K562 (cell line): ENCODE data around the gene MAGIX. TPM values are rescaled to one million over a fixed set of nuclear protein-coding genes. Genes with fewer than 3 reads are reported as not detected.

Experiments used
- BDP1 ChIP-seq: IDR thresholded peaks from 3 replicates; pipeline ENCODE4 v1.6.1; 2011; ENCODE audit not compliant: insufficient read length, insufficient read depth
- CREM ChIP-seq: IDR thresholded peaks from 2 replicates; pipeline ENCODE4 v1.6.1; 2014; ENCODE audit warnings: antibody characterized with exemption, low read depth
- DDX20 ChIP-seq: fragments of 450-650 bp; IDR thresholded peaks from 2 replicates; pipeline ENCODE4 v1.6.1; 2016; ENCODE audit warnings: missing genetic modification characterization, low read depth, mild to moderate bottlenecking, missing compliant biosample characterization, moderate library complexity
- E2F6 ChIP-seq, 2 experiments: IDR thresholded peaks; 2 replicates each; pipeline ENCODE4 v1.6.1; 2011; ENCODE audit warnings: borderline replicate concordance in 1 of 2, control low read depth in 1 of 2, low read depth in 1 of 2, low read length in 1 of 2, mild to moderate bottlenecking in 1 of 2, mixed read lengths in 1 of 2, moderate library complexity in 1 of 2; ENCODE audit not compliant: insufficient read depth in 1 of 2, insufficient read length in 1 of 2, poor library complexity in 1 of 2, severe bottlenecking in 1 of 2; ENCODE audit errors: extremely low read depth in 1 of 2
- HCFC1 ChIP-seq: IDR thresholded peaks from 2 replicates; pipeline ENCODE4 v1.6.1; 2012; ENCODE audit warnings: low read depth, low read length, improper control_type of control experiment
- HDGF ChIP-seq: fragments of 450-650 bp; IDR thresholded peaks from 2 replicates; pipeline ENCODE4 v1.6.1; 2016
- IFI16 ChIP-seq: fragments of 250-450 bp; sonication (Bioruptor Pico); IDR thresholded peaks from 2 replicates; pipeline ENCODE4 v2.1.2; 2022; ENCODE audit warnings: mild to moderate bottlenecking, inconsistent platforms
- ILF3 ChIP-seq: fragments of 450-650 bp; IDR thresholded peaks from 2 replicates; pipeline ENCODE4 v1.6.1; 2018; ENCODE audit warnings: antibody characterized with exemption, mild to moderate bottlenecking, moderate library complexity, borderline replicate concordance
- L3MBTL2 ChIP-seq: fragments of 450-650 bp; IDR thresholded peaks from 2 replicates; pipeline ENCODE4 v1.6.1; 2016; ENCODE audit warnings: mild to moderate bottlenecking, moderate library complexity
- MAZ ChIP-seq, 2 experiments: fragments of 450-650 bp in 1 of 2; sonication (generic) in 1 of 2; formaldehyde crosslinking; IDR thresholded peaks in 1 of 2; conservative IDR thresholded peaks in 1 of 2; 2 replicates each; pipeline versions ENCODE4 v1.4.0 to v1.5.0; 2020; ENCODE audit warnings: mild to moderate bottlenecking in 1 of 2, missing genetic modification reagents in 1 of 2
- NEUROD1 ChIP-seq: fragments of 150-350 bp; IDR thresholded peaks from 2 replicates; pipeline ENCODE4 v1.6.1; 2014; ENCODE audit warnings: borderline replicate concordance, low read length, low read depth; ENCODE audit not compliant: partially characterized antibody
- NFATC3 ChIP-seq: fragments of 450-650 bp; IDR thresholded peaks from 2 replicates; pipeline ENCODE4 v1.6.1; 2017; ENCODE audit warnings: mild to moderate bottlenecking
- NFIC ChIP-seq: fragments of 450-650 bp; IDR thresholded peaks from 2 replicates; pipeline ENCODE4 v1.6.1; 2017; ENCODE audit warnings: mild to moderate bottlenecking, inconsistent platforms
- NR2C1 ChIP-seq, 2 experiments: fragments of 450-650 bp; IDR thresholded peaks; 2 replicates each; pipeline ENCODE4 v1.6.1; 2017; ENCODE audit warnings: mild to moderate bottlenecking in 2 of 2, antibody characterized with exemption in 1 of 2, inconsistent platforms in 1 of 2, missing compliant biosample characterization in 1 of 2, missing genetic modification characterization in 1 of 2
- POLR2H ChIP-seq: IDR thresholded peaks from 2 replicates; pipeline ENCODE4 v1.6.1; 2016; ENCODE audit warnings: missing genetic modification characterization, low read depth, mild to moderate bottlenecking, control low read depth, missing compliant biosample characterization, moderate library complexity
- PYGO2 ChIP-seq: fragments of 450-650 bp; IDR thresholded peaks from 2 replicates; pipeline ENCODE4 v1.6.1; 2016; ENCODE audit warnings: mild to moderate bottlenecking, missing genetic modification characterization, moderate library complexity, missing compliant biosample characterization
- RNF219 ChIP-seq: fragments of 250-450 bp; sonication (Bioruptor Pico); IDR thresholded peaks from 2 replicates; pipeline ENCODE4 v1.5.0; 2022; ENCODE audit warnings: mild to moderate bottlenecking
- SREBF2 ChIP-seq: sonication (generic); formaldehyde crosslinking; IDR thresholded peaks from 2 replicates; pipeline ENCODE4 v1.4.0; 2020; ENCODE audit warnings: mild to moderate bottlenecking, missing genetic modification reagents
- TEAD1 ChIP-seq, 2 experiments: fragments of 450-650 bp in 1 of 2; sonication (generic) in 1 of 2; formaldehyde crosslinking; IDR thresholded peaks; 2 replicates each; pipeline versions ENCODE4 v1.4.0 to v1.8.0; 2020 to 2022; ENCODE audit warnings: mild to moderate bottlenecking in 2 of 2, missing genetic modification reagents in 1 of 2
- ZEB2 ChIP-seq: fragments of 450-650 bp; IDR thresholded peaks from 2 replicates; pipeline ENCODE4 v1.6.1; 2016
- ZFP91 ChIP-seq: sonication (generic); formaldehyde crosslinking; IDR thresholded peaks from 2 replicates; pipeline ENCODE4 v1.8.0; 2022; ENCODE audit warnings: mild to moderate bottlenecking, missing genetic modification reagents
- ZKSCAN3 ChIP-seq: fragments of 250-450 bp; sonication (Bioruptor Pico); IDR thresholded peaks from 2 replicates; pipeline ENCODE4 v1.4.0; 2020
- ZNF134 ChIP-seq: fragments of 250-450 bp; sonication (Bioruptor Pico); conservative IDR thresholded peaks from 2 replicates; pipeline ENCODE4 v1.4.0; 2020
- ZNF766 ChIP-seq: fragments of 200-800 bp; sonication (Bioruptor generic); conservative IDR thresholded peaks from 2 replicates; pipeline ENCODE4 v1.6.1; 2016; ENCODE audit warnings: missing genetic modification characterization, missing compliant biosample characterization
- polyA plus RNA-seq, 8 experiments: library from polyadenylated mRNA; depleted of rRNA in 4 of 8; stranded (reverse) in 5 of 8; unstranded in 3 of 8; fragments of >200 nt; fragmentation: Nextera tagmentation in 2 of 8; fragmentation: Illumina TruSeq in 1 of 8; extraction: Ambion mirVana in 2 of 8; extraction: Trizol in 1 of 8; gene quantifications; 2 replicates each; pipeline versions ENCODE4 v1.2.1 to v1.2.3, GENCODE V29; 2011 to 2014; ENCODE audit warnings: inconsistent platforms in 1 of 8, missing spikeins in 1 of 8
- total RNA-seq, 7 experiments: library from RNA; depleted of rRNA in 6 of 7; stranded (reverse); fragments of >200 nt in 6 of 7; fragmentation: Illumina TruSeq in 2 of 7; extraction: Trizol in 2 of 7; gene quantifications; 2 replicates each; pipeline versions ENCODE4 v1.2.1 to v1.2.3, GENCODE V29; 2011 to 2021; ENCODE audit warnings: low replicate concordance in 1 of 7

Gene MAGIX
- total and polyA plus RNA-seq, 9 of the 15 experiments (the other 6 are each of a cell fraction or from before 2014, with no cell fraction given) = 0.08 to 3.5 (median 0.47) TPM

GRCh38 chrX:49172280-49172780 lies 9.8 kb downstream of the MAGIX start (continued):
- no peak for TF ChIP-seq HDGF
- TF ChIP-seq NEUROD1 = no peak
- no peak for TF ChIP-seq ZKSCAN3 (CRISPR knock-in tag)
- no peak for TF ChIP-seq ZNF134 (CRISPR knock-in tag)
- TF ChIP-seq NFIC = peak; percentile 89
- TF ChIP-seq SREBF2 (CRISPR knock-in tag) = no peak
- TF ChIP-seq E2F6 (IDR thresholded peaks at IDR 0.05; ENCODE audit: borderline replicate concordance in 1 of 2, extremely low read depth in 1 of 2, insufficient read depth in 1 of 2, insufficient read length in 1 of 2, low read depth in 1 of 2, low read length in 1 of 2, poor library complexity in 1 of 2, severe bottlenecking in 1 of 2) = no peak
- TF ChIP-seq RNF219 (CRISPR knock-in tag) = no peak
- no peak for TF ChIP-seq POLR2H (tag)
- TF ChIP-seq BDP1 = no peak
- no peak for TF ChIP-seq NFATC3
- TF ChIP-seq ZNF766 (CRISPR knock-in tag) = no peak
- no peak for TF ChIP-seq HCFC1
- 0 out of 2 replicates have a peak, but pooled peaks have one; percentile 5 for TF ChIP-seq CREM
- TF ChIP-seq MAZ (CRISPR knock-in tag; conservative IDR thresholded peaks at IDR 0.05 in 1 of 2, IDR thresholded peaks at IDR 0.05 in 1 of 2) = peak in 1 of 2 experiments; percentile 28; a peak in 2 of 4 replicates
- TF ChIP-seq ZFP91 = peak; percentile 89
- TF ChIP-seq L3MBTL2 = no peak; the same call in 1 of the 2 replicates
- TF ChIP-seq ILF3 = no peak
- no peak for TF ChIP-seq IFI16
- no peak for TF ChIP-seq ZEB2
- no peak for TF ChIP-seq PYGO2 (tag)
- TF ChIP-seq DDX20 (tag) = no peak
- TF ChIP-seq TEAD1 (CRISPR knock-in tag; IDR thresholded peaks at IDR 0.05) = no peak
- TF ChIP-seq NR2C1 (IDR thresholded peaks at IDR 0.05) = no peak
- TF ChIP-seq NR2C1 (tag; IDR thresholded peaks at IDR 0.05) = no peak
- TF ChIP-seq, all 486 proteins: peak for 24
